ENCODE measurements around the gene EFHC1. TPM values are rescaled to one million over a fixed set of nuclear protein-coding genes. Genes with fewer than 3 reads are reported as not detected.

Gene EFHC1
- total RNA-seq, 1 experiment from 2014 or later: 15.5 TPM

GRCh38 chr6:52551483-52552277 is 131.5 kb downstream of the EFHC1 start:
- peak overlapping the region; percentile 46 for H3K4me3 Mint-ChIP-seq
- H3K4me1 Mint-ChIP-seq: peaks cover 55% of the 10 kb centered on the region
- ChIA-PET CTCF (interaction anchor here (0.9 to 2.3 kb wide), 7 partner anchors 16 to 144 kb away, joined by 3 to 9 read pairs (median 5); partner anchors contain the start of gene TRAM2), POLR2A (interaction anchor here (0.5 kb wide), 1 partner anchor 13 kb away, joined by 3 read pairs; no protein-coding TSS in a partner anchor)
- peak; percentile 43 for DNase-seq (ENCODE audit: low spot score)
- peak; percentile 86 for ATAC-seq
- H3K9me3 Mint-ChIP-seq: no peaks in the 10 kb centered on the region
- H3K27me3 Mint-ChIP-seq (ENCODE audit: low read depth): no peaks in the 10 kb centered on the region
- no peaks in the 10 kb centered on the region for H3K36me3 Mint-ChIP-seq
- no peak for TF ChIP-seq GTF2I (CRISPR knock-in tag; conservative IDR thresholded peaks at IDR 0.05)
- TF ChIP-seq MYBL2 (CRISPR knock-in tag; IDR thresholded peaks at IDR 0.05): no peak
- no peak for TF ChIP-seq KAT7 (CRISPR knock-in tag; IDR thresholded peaks at IDR 0.05; ENCODE audit: borderline replicate concordance)
- no peak for TF ChIP-seq ZNF317 (CRISPR knock-in tag; IDR thresholded peaks at IDR 0.05; ENCODE audit: borderline replicate concordance, low read depth)
- no peak for TF ChIP-seq JUN (CRISPR knock-in tag; IDR thresholded peaks at IDR 0.05)
- TF ChIP-seq PRDM15 (CRISPR knock-in tag; IDR thresholded peaks at IDR 0.05): no peak
- TF ChIP-seq CREB1 (CRISPR knock-in tag; IDR thresholded peaks at IDR 0.05): no peak
- no peak for TF ChIP-seq AR (CRISPR knock-in tag; IDR thresholded peaks at IDR 0.05)
- TF ChIP-seq ATF1 (CRISPR knock-in tag; IDR thresholded peaks at IDR 0.05): no peak
- no peak for TF ChIP-seq ATF6 (CRISPR knock-in tag; IDR thresholded peaks at IDR 0.05)
- TF ChIP-seq AFF4 (CRISPR knock-in tag; IDR thresholded peaks at IDR 0.05; ENCODE audit: borderline replicate concordance): no peak
- TF ChIP-seq ZNF671 (CRISPR knock-in tag; IDR thresholded peaks at IDR 0.05): no peak
- no peak; the same call in 1 of the 2 replicates for TF ChIP-seq MAX (CRISPR knock-in tag; IDR thresholded peaks at IDR 0.05)
- TF ChIP-seq ERG (CRISPR knock-in tag; IDR thresholded peaks at IDR 0.05): no peak
- TF ChIP-seq ATF2 (CRISPR knock-in tag; IDR thresholded peaks at IDR 0.05; ENCODE audit: borderline replicate concordance, low read depth): no peak
- no peak for TF ChIP-seq ZNF396 (CRISPR knock-in tag; IDR thresholded peaks at IDR 0.05; ENCODE audit: borderline replicate concordance)
- H3K27ac Mint-ChIP-seq: peak overlapping the region; percentile 89

Measured in WTC11 (cell line).